ENCODE data around the gene HSPB6. TPM values are rescaled to one million over a fixed set of nuclear protein-coding genes. Genes with fewer than 3 reads are reported as not detected.

Gene HSPB6
- total and polyA plus RNA-seq, 2 donors from 2014 or later, result 53.1 to 64.3 TPM

DNA sequence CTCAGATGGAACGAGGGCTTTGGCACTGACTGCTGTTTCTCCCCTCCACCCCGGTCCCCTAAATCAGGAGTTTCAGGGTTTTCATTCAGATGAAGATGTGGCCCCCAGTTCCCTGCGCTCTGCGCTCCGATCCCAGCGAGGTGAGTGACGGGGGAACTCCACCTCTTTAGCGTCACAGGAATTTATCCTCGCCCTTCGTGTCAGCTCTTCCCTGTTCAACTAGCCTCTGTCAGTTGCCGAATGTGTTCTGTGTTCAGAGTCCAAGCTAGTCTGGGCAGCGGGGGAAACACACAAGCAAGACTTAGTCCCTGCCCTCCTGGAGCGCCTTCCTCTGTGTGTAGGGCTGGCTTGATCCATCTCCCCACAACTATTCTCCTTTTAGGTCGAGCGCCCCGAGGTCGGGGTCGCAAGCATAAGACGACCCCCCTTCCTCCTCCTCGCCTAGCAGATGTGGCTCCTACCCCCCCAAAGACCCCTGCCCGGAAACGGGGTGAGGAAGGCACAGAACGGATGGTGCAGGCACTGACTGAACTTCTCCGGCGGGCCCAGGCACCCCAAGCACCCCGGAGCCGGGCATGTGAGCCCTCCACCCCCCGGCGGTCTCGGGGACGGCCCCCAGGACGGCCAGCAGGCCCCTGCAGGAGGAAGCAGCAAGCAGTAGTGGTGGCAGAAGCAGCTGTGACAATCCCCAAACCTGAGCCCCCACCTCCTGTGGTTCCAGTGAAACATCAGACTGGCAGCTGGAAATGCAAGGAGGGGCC is 37.2 kb downstream of the HSPB6 start:
- no peaks in the 10 kb centered on the region for H3K9me3 ChIP-seq (ENCODE audit: control insufficient read depth in 2 of 3, insufficient read depth in 1 of 3, low read length in 3 of 3)
- TF ChIP-seq, protein P1, sequence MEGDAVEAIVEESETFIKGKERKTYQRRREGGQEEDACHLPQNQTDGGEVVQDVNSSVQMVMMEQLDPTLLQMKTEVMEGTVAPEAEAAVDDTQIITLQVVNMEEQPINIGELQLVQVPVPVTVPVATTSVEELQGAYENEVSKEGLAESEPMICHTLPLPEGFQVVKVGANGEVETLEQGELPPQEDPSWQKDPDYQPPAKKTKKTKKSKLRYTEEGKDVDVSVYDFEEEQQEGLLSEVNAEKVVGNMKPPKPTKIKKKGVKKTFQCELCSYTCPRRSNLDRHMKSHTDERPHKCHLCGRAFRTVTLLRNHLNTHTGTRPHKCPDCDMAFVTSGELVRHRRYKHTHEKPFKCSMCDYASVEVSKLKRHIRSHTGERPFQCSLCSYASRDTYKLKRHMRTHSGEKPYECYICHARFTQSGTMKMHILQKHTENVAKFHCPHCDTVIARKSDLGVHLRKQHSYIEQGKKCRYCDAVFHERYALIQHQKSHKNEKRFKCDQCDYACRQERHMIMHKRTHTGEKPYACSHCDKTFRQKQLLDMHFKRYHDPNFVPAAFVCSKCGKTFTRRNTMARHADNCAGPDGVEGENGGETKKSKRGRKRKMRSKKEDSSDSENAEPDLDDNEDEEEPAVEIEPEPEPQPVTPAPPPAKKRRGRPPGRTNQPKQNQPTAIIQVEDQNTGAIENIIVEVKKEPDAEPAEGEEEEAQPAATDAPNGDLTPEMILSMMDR (IDR thresholded peaks at IDR 0.05; ENCODE audit: borderline replicate concordance, extremely low read depth, insufficient read depth), result no peak
- H3K36me3 ChIP-seq (ENCODE audit: control insufficient read depth in 2 of 3, insufficient read depth in 3 of 3, low read length in 3 of 3), result peaks cover 0 to 36% (median 17%) of the 10 kb centered on the region in 3 donors
- peak overlapping the region in 1 of 2 donors; percentile 6 for H3K27ac ChIP-seq (ENCODE audit: low read depth in 2 of 2, low read length in 2 of 2)
- peak overlapping the region in 2 of 3 donors; percentile 66 to 81 for H3K4me3 ChIP-seq (ENCODE audit: low read length in 3 of 3)
- intact Hi-C loops (cut with DNase I), result no loop called here
- FAIRE-seq (no peak), DNase-seq (peak in 2 of 5 donors; percentile 59 to 76)
- peaks cover 0 to 15% (median 0%) of the 10 kb centered on the region in 3 donors for H3K4me1 ChIP-seq (ENCODE audit: control insufficient read depth in 2 of 3, insufficient read depth in 2 of 3, low read depth in 1 of 3, low read length in 3 of 3)
- H3K27me3 ChIP-seq (ENCODE audit: control insufficient read depth, insufficient read depth, low read length), result no peaks in the 10 kb centered on the region
- peak overlapping the region in 2 of 3 donors; percentile 56 to 85 for H3K9ac ChIP-seq (ENCODE audit: low read length in 3 of 3)

DNA sequence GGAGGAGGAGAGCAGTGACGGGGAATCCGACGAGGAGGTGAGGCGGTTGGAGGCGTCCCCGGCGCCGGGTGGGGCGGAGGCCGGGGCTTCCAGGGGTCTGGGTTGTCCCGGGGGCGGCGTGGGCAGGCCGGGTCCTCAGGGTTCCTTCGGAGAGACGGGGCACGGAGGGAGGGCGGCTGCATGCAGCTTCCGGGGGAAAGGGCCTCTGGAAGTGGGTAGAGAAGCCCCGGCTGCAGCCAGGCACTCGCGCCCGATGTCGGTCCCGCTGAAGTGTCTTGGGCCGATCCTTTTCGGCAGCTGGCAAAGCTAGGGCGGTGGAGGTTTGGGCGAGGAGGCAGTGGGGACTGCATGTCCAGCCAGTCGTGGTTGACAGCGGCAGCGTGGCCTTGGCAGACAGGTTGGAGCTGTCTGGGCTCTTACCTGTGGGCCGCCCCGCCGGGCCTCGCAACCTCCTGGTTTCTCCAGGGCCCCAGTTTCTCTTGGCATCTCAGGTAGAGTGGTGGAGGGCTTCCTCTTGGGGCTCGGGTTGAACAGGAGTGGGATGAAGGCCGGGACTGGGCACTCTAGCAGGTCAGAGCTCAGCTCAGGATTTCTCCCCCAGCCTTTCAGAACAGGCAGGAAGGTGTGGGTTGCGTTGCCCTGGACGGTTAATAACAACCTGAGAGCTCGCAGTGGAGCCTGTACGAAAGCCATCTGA is 38.3 kb downstream of the HSPB6 start:
- intact Hi-C loops (cut with DNase I), result no loop called here

DNA sequence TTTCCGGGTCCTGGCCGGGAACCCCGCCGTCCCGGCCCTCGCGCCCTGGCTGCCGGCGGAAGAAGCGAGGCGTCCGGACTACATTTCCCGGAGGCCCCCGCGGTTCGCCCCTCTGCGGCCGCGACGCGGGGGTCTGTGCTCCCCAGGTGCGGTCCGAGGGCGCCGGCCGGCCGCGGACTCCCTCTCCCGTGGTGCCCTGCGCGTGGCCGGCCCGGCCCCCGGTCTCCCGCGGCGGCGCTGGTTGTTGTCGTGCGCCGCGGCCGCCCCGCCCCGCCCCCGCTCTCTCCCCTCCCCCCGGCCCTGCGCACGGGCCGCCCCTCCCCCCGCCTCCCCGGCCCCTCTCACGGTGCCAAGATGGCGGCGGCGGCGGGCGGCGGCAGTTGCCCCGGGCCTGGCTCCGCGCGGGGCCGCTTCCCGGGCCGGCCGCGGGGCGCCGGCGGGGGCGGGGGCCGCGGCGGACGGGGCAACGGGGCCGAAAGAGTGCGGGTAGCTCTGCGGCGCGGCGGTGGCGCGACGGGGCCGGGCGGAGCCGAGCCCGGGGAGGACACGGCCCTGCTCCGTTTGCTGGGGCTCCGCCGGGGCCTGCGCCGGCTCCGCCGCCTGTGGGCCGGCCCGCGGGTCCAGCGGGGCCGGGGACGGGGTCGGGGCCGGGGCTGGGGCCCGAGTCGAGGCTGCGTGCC is 39.0 kb downstream of the HSPB6 start, which contains the start of gene KMT2B:
Gene KMT2B (plus strand): TSS at position 339 of the 680 bp plus-strand sequence. CDS start 16 bp downstream, at position 355.
- Histone ChIP-seq H3K9me3 (ENCODE audit: control insufficient read depth in 2 of 3, insufficient read depth in 1 of 3, low read length in 3 of 3) (no peaks in the 10 kb centered on the region), H3K27ac (ENCODE audit: low read depth in 2 of 2, low read length in 2 of 2) (peak within 1 kb of the TSS; percentile 79 to 84), H3K27me3 (ENCODE audit: control insufficient read depth, insufficient read depth, low read length) (no peaks in the 10 kb centered on the region), H3K9ac (ENCODE audit: low read length in 3 of 3) (peak within 1 kb of the TSS; percentile 38 to 85 (median 68)), H3K4me3 (ENCODE audit: low read length in 3 of 3) (peak within 1 kb of the TSS; percentile 72 to 87 (median 81)), H3K4me1 (ENCODE audit: control insufficient read depth in 2 of 3, insufficient read depth in 2 of 3, low read depth in 1 of 3, low read length in 3 of 3) (peaks cover 0 to 15% (median 0%) of the 10 kb centered on the region in 3 donors), H3K36me3 (ENCODE audit: control insufficient read depth in 2 of 3, insufficient read depth in 3 of 3, low read length in 3 of 3) (peaks cover 0 to 18% (median 9%) of the 10 kb centered on the region in 3 donors)
- FAIRE-seq, result no peak
- TF ChIP-seq, protein P1 (IDR thresholded peaks at IDR 0.05; ENCODE audit: borderline replicate concordance, extremely low read depth, insufficient read depth), result peak; percentile 8
- intact Hi-C loops (cut with DNase I), result no loop called here
- peak in 4 of 5 donors; percentile 97 to 98 (median 98) for DNase-seq

More for the DNA sequence above, 38.3 kb downstream of the HSPB6 start:
- FAIRE-seq (no peak), DNase-seq (peak in 4 of 5 donors; percentile 29 to 90 (median 60))
- Histone ChIP-seq H3K27me3 (ENCODE audit: control insufficient read depth, insufficient read depth, low read length) (no peaks in the 10 kb centered on the region), H3K4me3 (ENCODE audit: low read length in 3 of 3) (peak overlapping the region; percentile 66 to 81 (median 69)), H3K36me3 (ENCODE audit: control insufficient read depth in 2 of 3, insufficient read depth in 3 of 3, low read length in 3 of 3) (peaks cover 0 to 25% (median 14%) of the 10 kb centered on the region in 3 donors), H3K9me3 (ENCODE audit: control insufficient read depth in 2 of 3, insufficient read depth in 1 of 3, low read length in 3 of 3) (no peaks in the 10 kb centered on the region), H3K4me1 (ENCODE audit: control insufficient read depth in 2 of 3, insufficient read depth in 2 of 3, low read depth in 1 of 3, low read length in 3 of 3) (peaks cover 0 to 15% (median 0%) of the 10 kb centered on the region in 3 donors), H3K27ac (ENCODE audit: low read depth in 2 of 2, low read length in 2 of 2) (peak overlapping the region; percentile 16 to 67), H3K9ac (ENCODE audit: low read length in 3 of 3) (peak overlapping the region; percentile 23 to 85 (median 56))
- TF ChIP-seq, protein P1 (IDR thresholded peaks at IDR 0.05; ENCODE audit: borderline replicate concordance, extremely low read depth, insufficient read depth), result no peak

Data from kidney (tissue), 14 donors.